HG03045 (cell line): ENCODE data around the gene HBQ1.
"Not testable (repeated sequence)": the region's sequence is repeated elsewhere in the genome, so short reads cannot be mapped to it uniquely, and the experiment has no call there.

Experiments used
- ATAC-seq: cut with Tn5 transposase; IDR thresholded peaks from one replicate; pipeline ENCODE4 v1.9.1; 2021; ENCODE audit warnings: mild to moderate bottlenecking, moderate library complexity; ENCODE audit not compliant: unreplicated experiment

Gene HBQ1

GRCh38 chr16:160242-160641, 20.0 kb upstream of the HBQ1 start:
- ATAC-seq, result not testable (repeated sequence)

DNA sequence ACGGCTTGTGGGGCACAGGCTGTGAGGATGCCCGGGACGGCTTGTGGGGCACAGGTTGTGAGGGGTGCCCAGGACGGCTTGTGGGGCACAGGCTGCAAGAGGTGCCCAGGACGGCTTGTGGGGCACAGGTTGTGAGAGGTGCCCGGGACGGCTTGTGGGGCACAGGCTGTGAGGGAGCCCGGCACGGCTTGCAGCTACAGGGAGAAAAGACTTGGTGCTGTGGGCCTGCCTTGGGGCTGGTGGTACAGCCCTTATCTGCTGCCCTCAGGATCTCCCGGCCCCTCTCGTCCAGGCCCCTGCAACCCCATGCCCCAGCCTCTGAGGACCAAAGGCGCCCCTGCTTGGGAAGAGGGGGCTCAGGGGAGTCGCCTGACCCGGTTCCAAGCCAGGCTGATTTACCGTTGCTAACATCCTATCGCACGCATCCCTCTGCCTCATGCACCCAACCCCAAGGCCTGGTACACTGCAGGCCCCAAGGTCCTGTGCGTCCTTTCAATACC, 19.5 kb upstream of the HBQ1 start:
- ATAC-seq, result no peak

- no peak for ATAC-seq
Observed at GRCh38 chr16:162271-162991, 17.8 kb upstream of the HBQ1 start.

DNA sequence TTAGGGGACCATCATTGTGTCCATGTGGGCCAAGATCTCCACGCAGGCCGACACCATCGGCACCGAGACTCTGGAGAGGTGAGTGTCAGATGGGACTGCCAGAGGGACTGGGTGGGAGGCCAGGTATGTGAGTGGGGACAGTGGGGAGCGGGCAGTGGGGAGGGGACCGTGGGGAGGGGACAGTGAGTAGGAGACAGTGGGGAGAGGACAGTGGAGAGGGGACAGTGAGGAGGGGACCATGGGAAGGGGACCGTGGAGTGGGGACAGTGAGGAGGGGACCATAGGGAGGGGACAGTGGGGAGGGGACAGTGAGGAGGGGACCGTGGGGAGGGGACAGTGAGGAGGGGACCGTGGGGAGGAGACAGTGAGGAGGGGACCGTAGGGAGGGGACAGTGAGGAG, 17.1 kb upstream of the HBQ1 start:
- not testable (repeated sequence) for ATAC-seq

GRCh38 chr16:163696-164095, 16.6 kb upstream of the HBQ1 start:
- ATAC-seq, result not testable (repeated sequence)

DNA sequence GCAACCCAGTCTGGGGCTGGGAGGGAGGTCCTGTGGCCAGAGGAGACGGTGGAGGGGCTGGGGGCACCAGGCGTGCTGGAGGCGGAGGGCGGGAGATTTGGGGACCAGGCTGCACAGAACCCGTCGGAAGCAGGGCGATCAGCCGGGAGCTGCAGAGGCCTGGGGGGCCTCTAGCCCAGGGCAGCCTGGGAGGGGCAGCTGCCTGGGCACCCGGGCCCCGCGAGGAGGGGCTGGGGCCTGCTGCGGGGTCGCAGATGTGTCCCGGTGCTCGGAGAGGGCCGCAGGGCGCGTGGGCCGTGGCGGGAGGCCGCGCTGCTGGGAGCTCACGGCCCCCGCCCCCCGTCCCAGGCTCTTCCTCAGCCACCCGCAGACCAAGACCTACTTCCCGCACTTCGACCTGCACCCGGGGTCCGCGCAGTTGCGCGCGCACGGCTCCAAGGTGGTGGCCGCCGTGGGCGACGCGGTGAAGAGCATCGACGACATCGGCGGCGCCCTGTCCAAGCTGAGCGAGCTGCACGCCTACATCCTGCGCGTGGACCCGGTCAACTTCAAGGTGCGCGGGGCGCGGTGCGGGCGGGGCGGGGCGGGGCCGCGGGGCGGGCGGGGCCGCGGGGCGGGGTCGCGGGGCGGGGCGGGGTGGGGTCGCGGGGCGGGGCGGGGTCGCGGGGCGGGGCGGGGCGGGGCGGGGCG, 16.0 kb upstream of the HBQ1 start:
- ATAC-seq, result not testable (repeated sequence)

- no peak for ATAC-seq
Observed at GRCh38 chr16:164827-165538, 15.3 kb upstream of the HBQ1 start.

DNA sequence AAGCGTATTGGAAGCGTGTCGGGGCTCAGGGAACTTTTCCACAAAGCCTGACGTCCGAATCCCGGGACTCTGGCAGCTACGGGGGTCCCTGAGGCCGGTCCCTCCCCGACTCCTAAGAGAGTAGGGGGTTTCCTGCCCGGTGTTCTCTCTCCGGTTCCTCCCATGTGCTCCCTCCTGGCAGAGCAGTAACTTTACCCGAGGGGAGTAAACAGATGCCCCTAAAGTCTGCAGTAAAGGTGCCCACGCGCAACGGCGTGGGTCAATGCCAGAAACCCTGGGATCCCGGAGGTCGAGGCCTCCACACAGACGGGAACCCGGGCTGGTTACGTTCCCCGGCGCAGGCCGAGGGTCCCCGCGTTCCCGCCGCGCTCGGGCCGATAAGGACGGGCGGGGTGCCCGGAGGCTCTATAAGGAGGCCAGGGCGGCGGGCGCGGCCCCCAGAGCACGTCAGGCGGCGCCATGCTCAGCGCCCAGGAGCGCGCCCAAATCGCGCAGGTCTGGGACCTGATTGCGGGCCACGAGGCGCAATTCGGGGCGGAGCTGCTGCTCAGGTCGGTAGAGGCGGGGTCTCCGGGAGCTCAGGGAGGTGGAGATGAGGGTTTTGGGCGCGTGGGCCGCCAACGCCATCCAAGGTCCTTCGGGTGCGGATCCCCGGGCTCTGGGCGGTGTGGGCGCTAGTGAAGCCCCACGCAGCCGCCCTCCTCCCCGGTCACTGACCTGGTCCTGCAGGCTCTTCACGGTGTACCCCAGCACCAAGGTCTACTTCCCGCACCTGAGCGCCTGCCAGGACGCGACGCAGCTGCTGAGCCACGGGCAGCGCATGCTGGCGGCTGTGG, 14.5 kb upstream of the HBQ1 start, which contains the start of gene HBM:
Gene HBM (plus strand): TSS at position 440 of the 836 bp plus-strand sequence. CDS start 20 bp downstream, at position 460.
- ATAC-seq, result no peak

DNA sequence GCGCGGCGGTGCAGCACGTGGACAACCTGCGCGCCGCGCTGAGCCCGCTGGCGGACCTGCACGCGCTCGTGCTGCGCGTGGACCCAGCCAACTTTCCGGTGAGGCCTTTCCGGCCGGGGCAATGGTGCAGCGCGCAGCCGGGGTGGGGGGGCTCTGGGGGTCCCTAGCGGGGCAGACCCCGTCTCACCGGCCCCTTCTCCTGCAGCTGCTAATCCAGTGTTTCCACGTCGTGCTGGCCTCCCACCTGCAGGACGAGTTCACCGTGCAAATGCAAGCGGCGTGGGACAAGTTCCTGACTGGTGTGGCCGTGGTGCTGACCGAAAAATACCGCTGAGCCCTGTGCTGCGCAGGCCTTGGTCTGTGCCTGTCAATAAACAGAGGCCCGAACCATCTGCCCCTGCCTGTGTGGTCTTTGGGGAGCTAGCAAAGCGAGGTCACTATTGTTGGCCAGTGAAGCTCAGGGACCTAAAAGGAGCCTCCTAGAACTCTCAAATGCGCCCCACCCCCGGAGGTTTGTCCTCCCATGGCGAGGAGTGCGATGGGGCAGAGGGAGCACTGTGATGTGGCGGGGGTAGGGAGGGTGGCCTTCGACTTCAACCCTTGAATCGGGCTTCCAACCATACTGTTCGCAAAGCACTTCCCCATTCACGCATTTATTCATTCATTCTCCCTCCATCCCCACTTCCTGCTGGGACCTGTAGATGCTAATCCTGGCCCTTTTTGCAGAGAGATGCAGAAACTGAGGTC, 13.7 kb upstream of the HBQ1 start:
- no peak for ATAC-seq

GRCh38 chr16:167122-167690, 13.1 kb upstream of the HBQ1 start:
- no peak for ATAC-seq

- ATAC-seq, result no peak
Observed at GRCh38 chr16:168424-168823, 11.8 kb upstream of the HBQ1 start.

- no peak for ATAC-seq
Observed at GRCh38 chr16:169014-169413, 11.2 kb upstream of the HBQ1 start.

DNA sequence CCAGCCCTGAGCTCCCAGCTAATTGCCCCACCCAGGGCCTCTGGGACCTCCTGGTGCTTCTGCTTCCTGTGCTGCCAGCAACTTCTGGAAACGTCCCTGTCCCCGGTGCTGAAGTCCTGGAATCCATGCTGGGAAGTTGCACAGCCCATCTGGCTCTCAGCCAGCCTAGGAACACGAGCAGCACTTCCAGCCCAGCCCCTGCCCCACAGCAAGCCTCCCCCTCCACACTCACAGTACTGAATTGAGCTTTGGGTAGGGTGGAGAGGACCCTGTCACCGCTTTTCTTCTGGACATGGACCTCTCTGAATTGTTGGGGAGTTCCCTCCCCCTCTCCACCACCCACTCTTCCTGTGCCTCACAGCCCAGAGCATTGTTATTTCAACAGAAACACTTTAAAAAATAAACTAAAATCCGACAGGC, 10.2 kb upstream of the HBQ1 start:
- ATAC-seq, result not testable (repeated sequence)

DNA sequence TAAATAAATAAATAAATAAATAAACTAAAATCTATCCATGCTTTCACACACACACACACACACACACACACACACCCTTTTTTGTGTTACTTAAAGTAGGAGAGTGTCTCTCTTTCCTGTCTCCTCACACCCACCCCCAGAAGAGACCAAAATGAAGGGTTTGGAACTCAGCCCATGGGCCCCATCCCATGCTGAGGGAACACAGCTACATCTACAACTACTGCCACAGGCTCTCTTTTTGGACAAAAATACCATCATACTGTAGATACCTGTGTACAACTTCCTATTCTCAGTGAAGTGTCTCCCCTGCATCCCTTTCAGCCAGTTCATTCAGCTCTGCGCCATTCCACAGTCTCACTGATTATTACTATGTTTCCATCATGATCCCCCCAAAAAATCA, 9.5 kb upstream of the HBQ1 start:
- ATAC-seq, result no peak

DNA sequence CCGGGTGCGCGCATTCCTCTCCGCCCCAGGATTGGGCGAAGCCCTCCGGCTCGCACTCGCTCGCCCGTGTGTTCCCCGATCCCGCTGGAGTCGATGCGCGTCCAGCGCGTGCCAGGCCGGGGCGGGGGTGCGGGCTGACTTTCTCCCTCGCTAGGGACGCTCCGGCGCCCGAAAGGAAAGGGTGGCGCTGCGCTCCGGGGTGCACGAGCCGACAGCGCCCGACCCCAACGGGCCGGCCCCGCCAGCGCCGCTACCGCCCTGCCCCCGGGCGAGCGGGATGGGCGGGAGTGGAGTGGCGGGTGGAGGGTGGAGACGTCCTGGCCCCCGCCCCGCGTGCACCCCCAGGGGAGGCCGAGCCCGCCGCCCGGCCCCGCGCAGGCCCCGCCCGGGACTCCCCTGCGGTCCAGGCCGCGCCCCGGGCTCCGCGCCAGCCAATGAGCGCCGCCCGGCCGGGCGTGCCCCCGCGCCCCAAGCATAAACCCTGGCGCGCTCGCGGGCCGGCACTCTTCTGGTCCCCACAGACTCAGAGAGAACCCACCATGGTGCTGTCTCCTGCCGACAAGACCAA, 7.8 kb upstream of the HBQ1 start, which contains the start of gene HBA2:
Gene HBA2 (plus strand): TSS at position 503 of the 568 bp plus-strand sequence. CDS start 37 bp downstream, at position 540.
- ATAC-seq, result not testable (repeated sequence)

DNA sequence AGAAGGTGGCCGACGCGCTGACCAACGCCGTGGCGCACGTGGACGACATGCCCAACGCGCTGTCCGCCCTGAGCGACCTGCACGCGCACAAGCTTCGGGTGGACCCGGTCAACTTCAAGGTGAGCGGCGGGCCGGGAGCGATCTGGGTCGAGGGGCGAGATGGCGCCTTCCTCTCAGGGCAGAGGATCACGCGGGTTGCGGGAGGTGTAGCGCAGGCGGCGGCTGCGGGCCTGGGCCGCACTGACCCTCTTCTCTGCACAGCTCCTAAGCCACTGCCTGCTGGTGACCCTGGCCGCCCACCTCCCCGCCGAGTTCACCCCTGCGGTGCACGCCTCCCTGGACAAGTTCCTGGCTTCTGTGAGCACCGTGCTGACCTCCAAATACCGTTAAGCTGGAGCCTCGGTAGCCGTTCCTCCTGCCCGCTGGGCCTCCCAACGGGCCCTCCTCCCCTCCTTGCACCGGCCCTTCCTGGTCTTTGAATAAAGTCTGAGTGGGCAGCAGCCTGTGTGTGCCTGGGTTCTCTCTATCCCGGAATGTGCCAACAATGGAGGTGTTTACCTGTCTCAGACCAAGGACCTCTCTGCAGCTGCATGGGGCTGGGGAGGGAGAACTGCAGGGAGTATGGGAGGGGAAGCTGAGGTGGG, 6.9 kb upstream of the HBQ1 start:
- ATAC-seq, result not testable (repeated sequence)

- ATAC-seq, result not testable (repeated sequence)
Observed at GRCh38 chr16:173928-174769, 6.1 kb upstream of the HBQ1 start.
